Measurements from ENCODE around the gene SLC22A3.
"Not testable (repeated sequence)": the region's sequence is repeated elsewhere in the genome, so short reads cannot be mapped to it uniquely, and the experiment has no call there.

The SLC22A3 gene

GRCh38 chr6:160391419-160392116 lies 43.4 kb downstream of the SLC22A3 start:
- Histone ChIP-seq H3K4me3 (ENCODE audit: severe bottlenecking) (no peak overlapping the region), H3K4me1 (ENCODE audit: insufficient read depth, poor library complexity, severe bottlenecking) (peaks cover 53% of the 10 kb centered on the region), H3K9me3 (ENCODE audit: severe bottlenecking) (no peaks in the 10 kb centered on the region), H3K27ac (ENCODE audit: poor library complexity, severe bottlenecking) (peak overlapping the region; percentile 91), H3K36me3 (ENCODE audit: low read depth) (no peaks in the 10 kb centered on the region), H3K27me3 (ENCODE audit: insufficient read depth, poor library complexity, severe bottlenecking) (no peaks in the 10 kb centered on the region)
- peak; percentile 77 for DNase-seq (ENCODE audit: low spot score)
- peak; percentile 81 for ATAC-seq (ENCODE audit: low read depth)
- TF ChIP-seq CTCF (IDR thresholded peaks at IDR 0.05; ENCODE audit: poor library complexity, severe bottlenecking) = no peak

GRCh38 chr6:160393442-160393841 lies 45.3 kb downstream of the SLC22A3 start:
- not testable (repeated sequence) for H3K4me3 ChIP-seq (ENCODE audit: severe bottlenecking); H3K9me3 ChIP-seq (ENCODE audit: severe bottlenecking); DNase-seq (ENCODE audit: low spot score); ATAC-seq (ENCODE audit: low read depth); H3K36me3 ChIP-seq (ENCODE audit: low read depth); H3K27me3 ChIP-seq (ENCODE audit: insufficient read depth, poor library complexity, severe bottlenecking); H3K27ac ChIP-seq (ENCODE audit: poor library complexity, severe bottlenecking)
- H3K4me1 ChIP-seq (ENCODE audit: insufficient read depth, poor library complexity, severe bottlenecking) = peaks cover 38% of the 10 kb centered on the region

GRCh38 chr6:160393891-160394653 lies 45.9 kb downstream of the SLC22A3 start:
- H3K4me3 ChIP-seq (ENCODE audit: severe bottlenecking) = no peak overlapping the region

GRCh38 chr6:160394654-160395035 lies 46.5 kb downstream of the SLC22A3 start:
- H3K9me3 ChIP-seq (ENCODE audit: severe bottlenecking) = no peaks in the 10 kb centered on the region
- no peak for ATAC-seq (ENCODE audit: low read depth)
- H3K4me3 ChIP-seq (ENCODE audit: severe bottlenecking) = no peak overlapping the region
- no peaks in the 10 kb centered on the region for H3K27me3 ChIP-seq (ENCODE audit: insufficient read depth, poor library complexity, severe bottlenecking)
- TF ChIP-seq CTCF (IDR thresholded peaks at IDR 0.05; ENCODE audit: poor library complexity, severe bottlenecking) = no peak
- DNase-seq (ENCODE audit: low spot score) = no peak
- H3K36me3 ChIP-seq (ENCODE audit: low read depth) = no peaks in the 10 kb centered on the region; the same call in 1 of the 2 replicates
- H3K27ac ChIP-seq (ENCODE audit: poor library complexity, severe bottlenecking) = no peak overlapping the region
- peaks cover 35% of the 10 kb centered on the region for H3K4me1 ChIP-seq (ENCODE audit: insufficient read depth, poor library complexity, severe bottlenecking)

More at GRCh38 chr6:160393891-160394653, 45.9 kb downstream of the SLC22A3 start:
- TF ChIP-seq CTCF (IDR thresholded peaks at IDR 0.05; ENCODE audit: poor library complexity, severe bottlenecking) = no peak
- H3K4me1 ChIP-seq (ENCODE audit: insufficient read depth, poor library complexity, severe bottlenecking) = peaks cover 38% of the 10 kb centered on the region
- H3K27me3 ChIP-seq (ENCODE audit: insufficient read depth, poor library complexity, severe bottlenecking) = no peaks in the 10 kb centered on the region
- ATAC-seq (ENCODE audit: low read depth) (no peak), DNase-seq (ENCODE audit: low spot score) (no peak)
- no peaks in the 10 kb centered on the region for H3K9me3 ChIP-seq (ENCODE audit: severe bottlenecking)
- H3K27ac ChIP-seq (ENCODE audit: poor library complexity, severe bottlenecking) = no peak overlapping the region
- H3K36me3 ChIP-seq (ENCODE audit: low read depth) = no peaks in the 10 kb centered on the region; the same call in 1 of the 2 replicates

GRCh38 chr6:160395187-160395586 lies 47.0 kb downstream of the SLC22A3 start:
- Histone ChIP-seq H3K9me3 (ENCODE audit: severe bottlenecking) (no peaks in the 10 kb centered on the region), H3K27ac (ENCODE audit: poor library complexity, severe bottlenecking) (no peak overlapping the region), H3K4me1 (ENCODE audit: insufficient read depth, poor library complexity, severe bottlenecking) (peaks cover 35% of the 10 kb centered on the region), H3K36me3 (ENCODE audit: low read depth) (no peaks in the 10 kb centered on the region; the same call in 1 of the 2 replicates), H3K4me3 (ENCODE audit: severe bottlenecking) (no peak overlapping the region), H3K27me3 (ENCODE audit: insufficient read depth, poor library complexity, severe bottlenecking) (no peaks in the 10 kb centered on the region)
- DNase-seq (ENCODE audit: low spot score) (no peak), ATAC-seq (ENCODE audit: low read depth) (no peak)
- no peak for TF ChIP-seq CTCF (IDR thresholded peaks at IDR 0.05; ENCODE audit: poor library complexity, severe bottlenecking)
